ENCODE results near the gene DNAJA4. TPM values are rescaled to one million over a fixed set of nuclear protein-coding genes. Genes with fewer than 3 reads are reported as not detected.

Gene DNAJA4
- total RNA-seq, 4 donors from 2014 or later, result 42.8 to 115 (median 58.7) TPM

- no peak for TF ChIP-seq CTCF (IDR thresholded peaks at IDR 0.05)
- no peak for TF ChIP-seq EP300 (IDR thresholded peaks at IDR 0.05)
- WGBS, result 68% methylated on average over 7 of the region's 7 CpGs
- no peak for DNase-seq (ENCODE audit: low spot score in 2 of 2)
- no peaks in the 10 kb centered on the region for H3K36me3 ChIP-seq
- H3K9me3 ChIP-seq, result no peaks in the 10 kb centered on the region
- no peak overlapping the region for H3K27ac ChIP-seq
- no peak overlapping the region for H3K4me3 ChIP-seq
- no peaks in the 10 kb centered on the region for H3K4me1 ChIP-seq
- no peaks in the 10 kb centered on the region for H3K27me3 ChIP-seq
Measured at GRCh38 chr15:78325092-78325843, 60.9 kb downstream of the DNAJA4 start.

GRCh38 chr15:78327466-78327865, 63.1 kb downstream of the DNAJA4 start:
- peak in 1 of 3 donors; percentile 25 for TF ChIP-seq POLR2AphosphoS5 (IDR thresholded peaks at IDR 0.05)
- TF ChIP-seq EP300 (IDR thresholded peaks at IDR 0.05), result no peak
- Histone ChIP-seq H3K27me3 (no peaks in the 10 kb centered on the region), H3K36me3 (no peaks in the 10 kb centered on the region), H3K4me1 (no peaks in the 10 kb centered on the region), H3K27ac (peak overlapping the region; percentile 64), H3K9me3 (no peaks in the 10 kb centered on the region), H3K4me3 (no peak overlapping the region)
- WGBS, result 60% methylated on average over 1 of the region's 1 CpG
- DNase-seq (ENCODE audit: low spot score in 2 of 2), result no peak

- no peak for TF ChIP-seq CTCF (IDR thresholded peaks at IDR 0.05)
- TF ChIP-seq EP300 (IDR thresholded peaks at IDR 0.05), result no peak
- no peak for TF ChIP-seq POLR2A (IDR thresholded peaks at IDR 0.05)
- TF ChIP-seq POLR2AphosphoS5 (IDR thresholded peaks at IDR 0.05), result no peak
- Histone ChIP-seq H3K4me1 (no peaks in the 10 kb centered on the region), H3K27me3 (no peaks in the 10 kb centered on the region), H3K4me3 (no peak overlapping the region), H3K27ac (no peak overlapping the region), H3K36me3 (no peaks in the 10 kb centered on the region), H3K9me3 (no peaks in the 10 kb centered on the region)
- no peak for DNase-seq (ENCODE audit: low spot score in 2 of 2)
- 62% methylated on average over 4 of the region's 4 CpGs for WGBS
Measured at GRCh38 chr15:78329625-78330024, 65.3 kb downstream of the DNAJA4 start.

Other genes starting within 250 kb of the DNAJA4 start
- gene TBC1D2B, start 186.9 kb upstream of the DNAJA4 start, total RNA-seq, result 100 to 1,000 TPM in 1 of 4 donors, 10 to 100 TPM in 3; 27.9 to 126 (median 41.5) TPM
- not detected for gene SH2D7, start 172.0 kb upstream of the DNAJA4 start, total RNA-seq
- 1 to 10 TPM; 2.0 to 8.5 (median 6.5) TPM for gene CIB2, start 133.1 kb upstream of the DNAJA4 start, total RNA-seq
- 10 to 100 TPM; 55.1 to 82.5 (median 55.8) TPM for gene IDH3A, start 115.2 kb upstream of the DNAJA4 start, total RNA-seq
- 100 to 1,000 TPM in 2 of 4 donors, 10 to 100 TPM in 2; 61.8 to 375 (median 102) TPM for gene ACSBG1, start 30.0 kb upstream of the DNAJA4 start, total RNA-seq
- 10 to 100 TPM; 42.9 to 69.9 (median 56.2) TPM for gene SKIC8, start 35.0 kb downstream of the DNAJA4 start, total RNA-seq
- gene CRABP1, start 75.8 kb downstream of the DNAJA4 start, total RNA-seq, result 1 to 10 TPM in 3 of 4 donors, not detected in 1; 2.6 to 8.7 (median 8.5) TPM
- gene IREB2, start 173.7 kb downstream of the DNAJA4 start, total RNA-seq, result 10 to 100 TPM; 25.6 to 87.5 (median 48.6) TPM
- gene HYKK, start 243.0 kb downstream of the DNAJA4 start, total RNA-seq, result 1 to 10 TPM; 2.6 to 9.6 (median 6.1) TPM